NCI-H526 (cell line): Measurements from ENCODE around the gene NEO1.

ENCODE experiments used
- DNase-seq, 2 experiments: peaks; one replicate each; lab custom pipeline; 2025; lab: John Stamatoyannopoulos, UW

Gene NEO1

DNA sequence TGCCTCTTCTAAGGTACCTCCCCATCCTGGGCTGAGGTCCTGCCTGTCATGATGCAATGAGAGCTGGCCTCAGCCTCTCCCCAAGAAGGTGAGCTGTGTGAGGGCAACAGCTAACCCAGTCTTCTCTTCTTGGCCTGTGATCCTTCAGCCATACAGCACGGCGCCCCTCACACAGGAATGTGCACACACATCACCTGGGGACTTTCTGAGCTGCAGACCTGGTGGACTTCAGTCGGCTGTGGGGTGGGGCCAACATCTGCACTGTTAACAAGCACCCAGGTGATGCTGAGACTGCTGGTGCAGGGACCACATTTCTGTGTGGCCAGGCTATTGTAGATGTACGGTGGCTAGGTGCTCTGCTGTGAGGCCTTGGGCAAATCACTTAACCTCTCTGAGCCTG lies 302.0 kb downstream of the NEO1 start:
- DNase-seq = no peak
